ENCODE measurements around the gene PAX5.

Gene PAX5

GRCh38 chr9:36815566-36816348, 218.3 kb downstream of the PAX5 start:
- H3K27ac ChIP-seq (ENCODE audit: low read length), result no peak overlapping the region
- TF ChIP-seq, protein P1, sequence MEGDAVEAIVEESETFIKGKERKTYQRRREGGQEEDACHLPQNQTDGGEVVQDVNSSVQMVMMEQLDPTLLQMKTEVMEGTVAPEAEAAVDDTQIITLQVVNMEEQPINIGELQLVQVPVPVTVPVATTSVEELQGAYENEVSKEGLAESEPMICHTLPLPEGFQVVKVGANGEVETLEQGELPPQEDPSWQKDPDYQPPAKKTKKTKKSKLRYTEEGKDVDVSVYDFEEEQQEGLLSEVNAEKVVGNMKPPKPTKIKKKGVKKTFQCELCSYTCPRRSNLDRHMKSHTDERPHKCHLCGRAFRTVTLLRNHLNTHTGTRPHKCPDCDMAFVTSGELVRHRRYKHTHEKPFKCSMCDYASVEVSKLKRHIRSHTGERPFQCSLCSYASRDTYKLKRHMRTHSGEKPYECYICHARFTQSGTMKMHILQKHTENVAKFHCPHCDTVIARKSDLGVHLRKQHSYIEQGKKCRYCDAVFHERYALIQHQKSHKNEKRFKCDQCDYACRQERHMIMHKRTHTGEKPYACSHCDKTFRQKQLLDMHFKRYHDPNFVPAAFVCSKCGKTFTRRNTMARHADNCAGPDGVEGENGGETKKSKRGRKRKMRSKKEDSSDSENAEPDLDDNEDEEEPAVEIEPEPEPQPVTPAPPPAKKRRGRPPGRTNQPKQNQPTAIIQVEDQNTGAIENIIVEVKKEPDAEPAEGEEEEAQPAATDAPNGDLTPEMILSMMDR (IDR thresholded peaks at IDR 0.05; ENCODE audit: borderline replicate concordance, extremely low read depth, low read length, poor library complexity, severe bottlenecking), result no peak
- no peak for TF ChIP-seq EZH2 (IDR thresholded peaks at IDR 0.05; ENCODE audit: borderline replicate concordance, low read depth, low read length, severe bottlenecking)
- no peaks in the 10 kb centered on the region for H3K36me3 ChIP-seq (ENCODE audit: insufficient read depth, low read length)
- H2AFZ ChIP-seq (ENCODE audit: low read depth, low read length), result no peak overlapping the region
- H3K4me2 ChIP-seq (ENCODE audit: insufficient read depth, low read length), result no peak overlapping the region
- ATAC-seq (ENCODE audit: insufficient read depth, low read depth), result no peak
- H3K9me3 ChIP-seq (ENCODE audit: insufficient read depth, low read length, severe bottlenecking), result no peaks in the 10 kb centered on the region
- no peaks in the 10 kb centered on the region for H3K79me2 ChIP-seq (ENCODE audit: insufficient read depth, low read length)
- no peaks in the 10 kb centered on the region for H4K20me1 ChIP-seq (ENCODE audit: insufficient read depth, low read length)
- DNase-seq, result no peak
- peaks cover 5% of the 10 kb centered on the region for H3K27me3 ChIP-seq (ENCODE audit: insufficient read depth, low read length, poor library complexity)
- H3K4me3 ChIP-seq (ENCODE audit: low read depth in 1 of 2, low read length in 2 of 2), result no peak overlapping the region
- no peak overlapping the region for H3K9ac ChIP-seq (ENCODE audit: low read depth, low read length)
- no peaks in the 10 kb centered on the region for H3K4me1 ChIP-seq (ENCODE audit: insufficient read depth, low read length)

DNA sequence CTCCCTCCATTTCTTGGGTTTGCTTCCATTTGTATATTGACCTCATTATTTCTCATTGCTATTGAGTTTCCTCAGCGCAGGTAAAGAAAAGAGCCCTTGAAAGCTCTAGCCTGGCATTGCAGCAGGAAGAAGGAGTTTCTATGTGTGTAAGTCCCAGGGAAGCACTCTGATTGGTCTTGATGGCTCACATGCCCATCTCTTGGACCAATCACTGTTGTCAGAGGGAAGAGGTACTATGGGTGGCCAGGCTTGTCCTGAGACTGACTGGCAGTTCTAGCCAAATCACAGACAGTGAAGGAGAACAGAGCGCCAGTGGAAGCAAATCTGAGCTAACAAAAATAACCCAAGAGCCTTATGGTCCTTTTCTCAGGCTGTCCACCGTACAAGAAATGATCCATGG, 219.0 kb downstream of the PAX5 start:
- DNase-seq, result no peak
- peaks cover 8% of the 10 kb centered on the region for H3K27me3 ChIP-seq (ENCODE audit: insufficient read depth, low read length, poor library complexity)
- H3K4me3 ChIP-seq (ENCODE audit: low read depth in 1 of 2, low read length in 2 of 2), result no peak overlapping the region
- no peak overlapping the region for H3K9ac ChIP-seq (ENCODE audit: low read depth, low read length)
- H2AFZ ChIP-seq (ENCODE audit: low read depth, low read length), result no peak overlapping the region
- ATAC-seq (ENCODE audit: insufficient read depth, low read depth), result no peak
- H3K9me3 ChIP-seq (ENCODE audit: insufficient read depth, low read length, severe bottlenecking), result no peaks in the 10 kb centered on the region
- no peaks in the 10 kb centered on the region for H4K20me1 ChIP-seq (ENCODE audit: insufficient read depth, low read length)
- no peak for TF ChIP-seq EZH2 (IDR thresholded peaks at IDR 0.05; ENCODE audit: borderline replicate concordance, low read depth, low read length, severe bottlenecking)
- TF ChIP-seq, protein P1 (IDR thresholded peaks at IDR 0.05; ENCODE audit: borderline replicate concordance, extremely low read depth, low read length, poor library complexity, severe bottlenecking), result no peak
- no peak overlapping the region for H3K4me2 ChIP-seq (ENCODE audit: insufficient read depth, low read length)
- no peaks in the 10 kb centered on the region for H3K79me2 ChIP-seq (ENCODE audit: insufficient read depth, low read length)
- H3K27ac ChIP-seq (ENCODE audit: low read length), result no peak overlapping the region
- H3K4me1 ChIP-seq (ENCODE audit: insufficient read depth, low read length), result no peaks in the 10 kb centered on the region
- H3K36me3 ChIP-seq (ENCODE audit: insufficient read depth, low read length), result no peaks in the 10 kb centered on the region

- H3K27ac ChIP-seq (ENCODE audit: low read length), result no peak overlapping the region
- H3K9me3 ChIP-seq (ENCODE audit: insufficient read depth, low read length, severe bottlenecking), result no peaks in the 10 kb centered on the region
- H3K4me3 ChIP-seq (ENCODE audit: low read depth in 1 of 2, low read length in 2 of 2), result no peak overlapping the region
- H3K36me3 ChIP-seq (ENCODE audit: insufficient read depth, low read length), result no peaks in the 10 kb centered on the region
- H3K9ac ChIP-seq (ENCODE audit: low read depth, low read length), result no peak overlapping the region
- no peak for ATAC-seq (ENCODE audit: insufficient read depth, low read depth)
- peaks cover 8% of the 10 kb centered on the region for H3K27me3 ChIP-seq (ENCODE audit: insufficient read depth, low read length, poor library complexity)
- H2AFZ ChIP-seq (ENCODE audit: low read depth, low read length), result no peak overlapping the region
- no peak for DNase-seq
- no peaks in the 10 kb centered on the region for H3K4me1 ChIP-seq (ENCODE audit: insufficient read depth, low read length)
- no peak overlapping the region for H3K4me2 ChIP-seq (ENCODE audit: insufficient read depth, low read length)
- TF ChIP-seq, protein P1 (IDR thresholded peaks at IDR 0.05; ENCODE audit: borderline replicate concordance, extremely low read depth, low read length, poor library complexity, severe bottlenecking), result no peak
- no peak for TF ChIP-seq EZH2 (IDR thresholded peaks at IDR 0.05; ENCODE audit: borderline replicate concordance, low read depth, low read length, severe bottlenecking)
- H4K20me1 ChIP-seq (ENCODE audit: insufficient read depth, low read length), result no peaks in the 10 kb centered on the region
- no peaks in the 10 kb centered on the region for H3K79me2 ChIP-seq (ENCODE audit: insufficient read depth, low read length)
Observed at GRCh38 chr9:36813154-36813553, 220.9 kb downstream of the PAX5 start.
